OCI-LY1 (cell line): ENCODE results near the gene ZFP69.

Experiments used
- H2AFZ ChIP-seq: fragments of 200-600 bp; sonication (generic), shearing (Covaris generic); 2 replicates; pipeline ENCODE4 v1.6.0; 2014; ENCODE audit warnings: antibody characterized with exemption, mild to moderate bottlenecking, low read length
- H3F3A ChIP-seq: fragments of 200-600 bp; sonication (generic), shearing (Covaris generic); 2 replicates; pipeline ENCODE4 v1.6.0; 2014; ENCODE audit warnings: mild to moderate bottlenecking, antibody characterized with exemption, low read length, moderate library complexity; ENCODE audit not compliant: insufficient read depth
- H3K27ac ChIP-seq: fragments of 200-600 bp; sonication (generic); 2 replicates; pipeline ENCODE4 v1.5.1; 2014; ENCODE audit warnings: low read length, mixed run types, mild to moderate bottlenecking, low read depth; ENCODE audit not compliant: poor library complexity, severe bottlenecking
- H3K27me3 ChIP-seq: fragments of 200-600 bp; sonication (generic); 2 replicates; pipeline ENCODE4 v1.6.0; 2014; ENCODE audit warnings: antibody characterized with exemption, mild to moderate bottlenecking, low read length, moderate library complexity; ENCODE audit not compliant: insufficient read depth
- H3K36me3 ChIP-seq: fragments of 200-600 bp; sonication (generic); 2 replicates; pipeline ENCODE4 v1.6.1; 2014; ENCODE audit warnings: mild to moderate bottlenecking, antibody characterized with exemption, low read length, moderate library complexity, mixed read lengths; ENCODE audit not compliant: insufficient read depth
- H3K4me1 ChIP-seq: fragments of 200-600 bp; sonication (generic); 2 replicates; pipeline ENCODE4 v1.5.1; 2014; ENCODE audit warnings: mild to moderate bottlenecking, low read length, moderate library complexity; ENCODE audit not compliant: insufficient read depth, severe bottlenecking
- H3K4me2 ChIP-seq: fragments of 200-600 bp; sonication (generic), shearing (Covaris generic); 2 replicates; pipeline ENCODE4 v1.6.1; 2014; ENCODE audit warnings: low read length
- H3K4me3 ChIP-seq: fragments of 200-600 bp; sonication (generic); 2 replicates; pipeline ENCODE4 v1.5.1; 2014; ENCODE audit warnings: low read length, low read depth, mild to moderate bottlenecking, mixed read lengths; ENCODE audit not compliant: poor library complexity, severe bottlenecking
- H3K79me2 ChIP-seq: fragments of 200-600 bp; shearing (Covaris generic); 2 replicates; pipeline ENCODE4 v1.6.1; 2016; ENCODE audit warnings: mixed run types, low read length, mixed read lengths; ENCODE audit not compliant: insufficient read depth
- H3K9ac ChIP-seq: fragments of 200-600 bp; sonication (generic), shearing (Covaris generic); 2 replicates; pipeline ENCODE4 v1.6.1; 2014; ENCODE audit warnings: mild to moderate bottlenecking, low read length, mixed read lengths
- H3K9me2 ChIP-seq: fragments of 200-600 bp; sonication (generic), shearing (Covaris generic); 2 replicates; pipeline ENCODE4 v1.6.1; 2014; ENCODE audit warnings: low read depth, mild to moderate bottlenecking, low read length, mixed read lengths
- H3K9me3 ChIP-seq: fragments of 200-600 bp; shearing (Covaris generic); 2 replicates; pipeline ENCODE4 v1.6.1; 2014; ENCODE audit warnings: low read length, mixed read lengths
- H4K20me1 ChIP-seq: fragments of 200-600 bp; sonication (generic), shearing (Covaris generic); 2 replicates; pipeline ENCODE4 v1.6.0; 2016; ENCODE audit warnings: mild to moderate bottlenecking, low read length; ENCODE audit not compliant: insufficient read depth
- CTCF ChIP-seq: fragments of 200-600 bp; sonication (generic), shearing (Covaris generic); IDR thresholded peaks from 2 replicates; pipeline ENCODE4 v1.5.1; 2017; ENCODE audit warnings: mild to moderate bottlenecking, antibody characterized with exemption, low read length, moderate library complexity, mixed read lengths
- EZH2 ChIP-seq: fragments of 200-600 bp; sonication (generic), shearing (Covaris generic); IDR thresholded peaks from 2 replicates; pipeline ENCODE4 v1.8.0; 2017; ENCODE audit warnings: borderline replicate concordance, mixed run types, mild to moderate bottlenecking, antibody characterized with exemption, low read length, moderate library complexity, mixed read lengths

ZFP69 gene

GRCh38 chr1:40469327-40469726, 7.8 kb upstream of the ZFP69 start:
- H3K27ac ChIP-seq, result no peak overlapping the region
- no peak overlapping the region for H3K4me2 ChIP-seq
- H3K9ac ChIP-seq, result no peak overlapping the region
- no peaks in the 10 kb centered on the region for H3K27me3 ChIP-seq
- no peaks in the 10 kb centered on the region for H3K4me1 ChIP-seq
- no peak overlapping the region for H3K4me3 ChIP-seq
- H3K79me2 ChIP-seq, result no peaks in the 10 kb centered on the region
- H3K36me3 ChIP-seq, result no peaks in the 10 kb centered on the region
- no peaks in the 10 kb centered on the region for H3F3A ChIP-seq
- H3K9me3 ChIP-seq, result peaks cover 45% of the 10 kb centered on the region
- no peaks in the 10 kb centered on the region for H3K9me2 ChIP-seq
- H2AFZ ChIP-seq, result no peak overlapping the region
- TF ChIP-seq EZH2 (no peak), CTCF (no peak)
- no peaks in the 10 kb centered on the region for H4K20me1 ChIP-seq

GRCh38 chr1:40475268-40475667, 1.8 kb upstream of the ZFP69 start:
- Histone ChIP-seq H3K4me2 (no peak overlapping the region), H3F3A (no peaks in the 10 kb centered on the region), H3K9ac (no peak overlapping the region), H3K9me3 (peaks cover 17% of the 10 kb centered on the region), H3K4me3 (no peak overlapping the region), H3K27me3 (no peaks in the 10 kb centered on the region), H3K79me2 (no peaks in the 10 kb centered on the region), H2AFZ (no peak overlapping the region), H3K36me3 (no peaks in the 10 kb centered on the region), H3K4me1 (peaks cover 15% of the 10 kb centered on the region), H3K9me2 (no peaks in the 10 kb centered on the region), H4K20me1 (no peaks in the 10 kb centered on the region), H3K27ac (no peak overlapping the region)
- TF ChIP-seq CTCF (no peak), EZH2 (no peak)

- Histone ChIP-seq H2AFZ (0 out of 2 replicates have a peak overlapping the region, but pooled peaks have one; percentile 52), H3F3A (no peaks in the 10 kb centered on the region), H3K9ac (peak overlapping the region; percentile 83), H4K20me1 (no peaks in the 10 kb centered on the region), H3K4me3 (peak overlapping the region; percentile 78), H3K27ac (peak overlapping the region; percentile 24), H3K27me3 (no peaks in the 10 kb centered on the region), H3K36me3 (peaks cover 16% of the 10 kb centered on the region), H3K4me1 (peaks cover 15% of the 10 kb centered on the region), H3K79me2 (no peaks in the 10 kb centered on the region), H3K4me2 (peak overlapping the region; percentile 92), H3K9me2 (no peaks in the 10 kb centered on the region), H3K9me3 (peaks cover 9% of the 10 kb centered on the region)
- no peak for TF ChIP-seq CTCF
- no peak for TF ChIP-seq EZH2
Observed at GRCh38 chr1:40477678-40478053, 576 bp downstream of the ZFP69 start.
